ENCODE data around the gene GID8.

The GID8 gene

GRCh38 chr20:62995481-62995880 lies 57.5 kb downstream of the GID8 start:
- no peaks in the 10 kb centered on the region for H3K9me3 ChIP-seq (ENCODE audit: control insufficient read depth, low read length)
- no peak overlapping the region for H3K4me3 ChIP-seq (ENCODE audit: insufficient read depth, low read depth, low read length, poor library complexity, severe bottlenecking)
- no peak for DNase-seq
- no peaks in the 10 kb centered on the region for H3K36me3 ChIP-seq (ENCODE audit: control insufficient read depth, insufficient read depth, low read length)
- H3K4me1 ChIP-seq (ENCODE audit: control insufficient read depth, insufficient read depth, low read length, poor library complexity, severe bottlenecking) = no peaks in the 10 kb centered on the region
- H3K27me3 ChIP-seq (replicated peaks; ENCODE audit: control insufficient read depth, insufficient read depth, low read length, poor library complexity, severe bottlenecking) = peaks cover 16% of the 10 kb centered on the region
- H3K27ac ChIP-seq (ENCODE audit: insufficient read depth, low read length, poor library complexity, severe bottlenecking) = no peak overlapping the region

GRCh38 chr20:62995898-62996595 lies 58.1 kb downstream of the GID8 start:
- H3K9me3 ChIP-seq (ENCODE audit: control insufficient read depth, low read length) = no peaks in the 10 kb centered on the region
- no peaks in the 10 kb centered on the region for H3K4me1 ChIP-seq (ENCODE audit: control insufficient read depth, insufficient read depth, low read length, poor library complexity, severe bottlenecking)
- H3K36me3 ChIP-seq (ENCODE audit: control insufficient read depth, insufficient read depth, low read length) = no peaks in the 10 kb centered on the region
- no peak for DNase-seq
- no peak overlapping the region for H3K4me3 ChIP-seq (ENCODE audit: insufficient read depth, low read depth, low read length, poor library complexity, severe bottlenecking)
- H3K27me3 ChIP-seq (replicated peaks; ENCODE audit: control insufficient read depth, insufficient read depth, low read length, poor library complexity, severe bottlenecking) = peaks cover 16% of the 10 kb centered on the region
- H3K27ac ChIP-seq (ENCODE audit: insufficient read depth, low read length, poor library complexity, severe bottlenecking) = no peak overlapping the region

GRCh38 chr20:62996596-62996982 lies 58.6 kb downstream of the GID8 start:
- DNase-seq = no peak
- Histone ChIP-seq H3K4me3 (ENCODE audit: insufficient read depth, low read depth, low read length, poor library complexity, severe bottlenecking) (no peak overlapping the region), H3K9me3 (ENCODE audit: control insufficient read depth, low read length) (no peaks in the 10 kb centered on the region), H3K27me3 (replicated peaks; ENCODE audit: control insufficient read depth, insufficient read depth, low read length, poor library complexity, severe bottlenecking) (peaks cover 16% of the 10 kb centered on the region), H3K36me3 (ENCODE audit: control insufficient read depth, insufficient read depth, low read length) (no peaks in the 10 kb centered on the region), H3K4me1 (ENCODE audit: control insufficient read depth, insufficient read depth, low read length, poor library complexity, severe bottlenecking) (no peaks in the 10 kb centered on the region), H3K27ac (ENCODE audit: insufficient read depth, low read length, poor library complexity, severe bottlenecking) (no peak overlapping the region)

- no peaks in the 10 kb centered on the region for H3K4me1 ChIP-seq (ENCODE audit: control insufficient read depth, insufficient read depth, low read length, poor library complexity, severe bottlenecking)
- no peaks in the 10 kb centered on the region for H3K36me3 ChIP-seq (ENCODE audit: control insufficient read depth, insufficient read depth, low read length)
- no peak overlapping the region for H3K27ac ChIP-seq (ENCODE audit: insufficient read depth, low read length, poor library complexity, severe bottlenecking)
- H3K9me3 ChIP-seq (ENCODE audit: control insufficient read depth, low read length) = no peaks in the 10 kb centered on the region
- no peak overlapping the region for H3K4me3 ChIP-seq (ENCODE audit: insufficient read depth, low read depth, low read length, poor library complexity, severe bottlenecking)
- H3K27me3 ChIP-seq (replicated peaks; ENCODE audit: control insufficient read depth, insufficient read depth, low read length, poor library complexity, severe bottlenecking) = peaks cover 16% of the 10 kb centered on the region
- DNase-seq = no peak
Measured at GRCh38 chr20:62997417-62998035, 59.6 kb downstream of the GID8 start.

All from effector memory CD4-positive, alpha-beta T cell (primary cell).